HG03159 (cell line): ENCODE measurements around the gene CUL4A.

Experiments
- ATAC-seq: cut with Tn5 transposase; IDR thresholded peaks from one replicate; pipeline ENCODE4 v1.9.1; 2021; ENCODE audit warnings: mild to moderate bottlenecking, moderate library complexity; ENCODE audit not compliant: unreplicated experiment

The CUL4A gene

GRCh38 chr13:113179374-113180230, 29.8 kb upstream of the CUL4A start:
- ATAC-seq: no peak

- no peak for ATAC-seq
Observed at GRCh38 chr13:113182046-113182445, 27.4 kb upstream of the CUL4A start.

GRCh38 chr13:113183450-113184129, 25.8 kb upstream of the CUL4A start:
- ATAC-seq: no peak

GRCh38 chr13:113184568-113185440, 24.6 kb upstream of the CUL4A start:
- ATAC-seq: no peak

GRCh38 chr13:113186061-113186900, 23.1 kb upstream of the CUL4A start:
- peak; percentile 85 for ATAC-seq

- ATAC-seq: no peak
Observed at GRCh38 chr13:113187263-113187669, 22.1 kb upstream of the CUL4A start.

- no peak for ATAC-seq
Observed at GRCh38 chr13:113187883-113188665, 21.3 kb upstream of the CUL4A start.

- ATAC-seq: no peak
Observed at GRCh38 chr13:113190181-113190580, 19.2 kb upstream of the CUL4A start.

GRCh38 chr13:113192279-113192678, 17.1 kb upstream of the CUL4A start:
- ATAC-seq: no peak

GRCh38 chr13:113192902-113193301, 16.5 kb upstream of the CUL4A start:
- no peak for ATAC-seq

GRCh38 chr13:113195360-113195759, 14.1 kb upstream of the CUL4A start:
- ATAC-seq: no peak

- ATAC-seq: no peak
Observed at GRCh38 chr13:113196970-113197737, 12.3 kb upstream of the CUL4A start.

GRCh38 chr13:113201815-113202214, 7.6 kb upstream of the CUL4A start:
- ATAC-seq: no peak

GRCh38 chr13:113202912-113203311, 6.5 kb upstream of the CUL4A start:
- ATAC-seq: no peak

GRCh38 chr13:113203507-113204377, 5.7 kb upstream of the CUL4A start:
- no peak for ATAC-seq

- no peak for ATAC-seq
Observed at GRCh38 chr13:113204378-113204734, 5.1 kb upstream of the CUL4A start.

- no peak for ATAC-seq
Observed at GRCh38 chr13:113205428-113205931, 3.9 kb upstream of the CUL4A start.

- no peak for ATAC-seq
Observed at GRCh38 chr13:113207460-113207859, 2.0 kb upstream of the CUL4A start.
